GM23338 (cell line): ENCODE results near the gene SLC30A5.

ENCODE experiments used
- EZH2phosphoT487 ChIP-seq: fragments of 200-600 bp; sonication (generic); IDR thresholded peaks from one replicate; pipeline ENCODE4 v1.8.1; 2018; ENCODE audit warnings: antibody characterized with exemption; ENCODE audit not compliant: unreplicated experiment
- JUNB ChIP-seq: IDR thresholded peaks from one replicate; pipeline ENCODE4 v1.6.1; 2016; ENCODE audit warnings: antibody characterized with exemption; ENCODE audit not compliant: unreplicated experiment
- POLR2AphosphoS5 ChIP-seq: IDR thresholded peaks from 2 replicates; pipeline ENCODE4 v1.6.1; 2016; ENCODE audit warnings: antibody characterized with exemption, low read depth
- ZNF114 ChIP-seq: fragments of 250-450 bp; sonication (Bioruptor Pico); IDR thresholded peaks from 2 replicates; pipeline ENCODE4 v1.5.0; 2020; ENCODE audit warnings: mild to moderate bottlenecking, moderate library complexity
- TF ChIP-seq, protein P1 (sequence below), 2 experiments: fragments of 200-600 bp in 1 of 2; sonication (generic) in 1 of 2; conservative IDR thresholded peaks; 2 replicates each; pipeline versions ENCODE4 v1.5.1 to v1.6.1; 2016 to 2017; ENCODE audit warnings: antibody characterized with exemption in 2 of 2, low read depth in 2 of 2, mild to moderate bottlenecking in 2 of 2, moderate library complexity in 1 of 2

DNA sequence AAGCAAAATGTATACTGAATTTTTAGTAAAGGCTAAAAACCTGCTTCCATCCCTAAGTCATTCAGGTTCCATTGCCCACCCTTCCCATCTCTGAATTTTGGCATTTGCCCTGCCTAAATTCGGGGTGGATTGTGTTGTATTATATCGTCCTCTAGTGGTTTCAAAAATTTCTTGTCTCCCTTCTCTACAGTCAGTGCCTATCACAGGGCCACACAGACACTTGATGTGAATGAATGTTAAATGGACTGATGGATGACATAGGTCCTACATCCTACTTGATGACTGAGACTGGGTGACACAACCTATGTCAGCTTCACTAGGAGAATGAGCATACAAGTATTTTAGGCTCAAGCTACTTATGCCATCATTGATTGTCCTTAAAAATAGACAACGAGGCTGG lies 45.6 kb upstream of the SLC30A5 start:
- TF ChIP-seq, protein P1, sequence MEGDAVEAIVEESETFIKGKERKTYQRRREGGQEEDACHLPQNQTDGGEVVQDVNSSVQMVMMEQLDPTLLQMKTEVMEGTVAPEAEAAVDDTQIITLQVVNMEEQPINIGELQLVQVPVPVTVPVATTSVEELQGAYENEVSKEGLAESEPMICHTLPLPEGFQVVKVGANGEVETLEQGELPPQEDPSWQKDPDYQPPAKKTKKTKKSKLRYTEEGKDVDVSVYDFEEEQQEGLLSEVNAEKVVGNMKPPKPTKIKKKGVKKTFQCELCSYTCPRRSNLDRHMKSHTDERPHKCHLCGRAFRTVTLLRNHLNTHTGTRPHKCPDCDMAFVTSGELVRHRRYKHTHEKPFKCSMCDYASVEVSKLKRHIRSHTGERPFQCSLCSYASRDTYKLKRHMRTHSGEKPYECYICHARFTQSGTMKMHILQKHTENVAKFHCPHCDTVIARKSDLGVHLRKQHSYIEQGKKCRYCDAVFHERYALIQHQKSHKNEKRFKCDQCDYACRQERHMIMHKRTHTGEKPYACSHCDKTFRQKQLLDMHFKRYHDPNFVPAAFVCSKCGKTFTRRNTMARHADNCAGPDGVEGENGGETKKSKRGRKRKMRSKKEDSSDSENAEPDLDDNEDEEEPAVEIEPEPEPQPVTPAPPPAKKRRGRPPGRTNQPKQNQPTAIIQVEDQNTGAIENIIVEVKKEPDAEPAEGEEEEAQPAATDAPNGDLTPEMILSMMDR (conservative IDR thresholded peaks at IDR 0.05; ENCODE audit: low read depth in 2 of 2) = peak; percentile 63 to 78
- TF ChIP-seq POLR2AphosphoS5 (no peak), JUNB (no peak), ZNF114 (no peak), EZH2phosphoT487 (no peak)
